Neural cell (in vitro differentiated cells): Measurements from ENCODE around the gene PGM5. TPM values are rescaled to one million over a fixed set of nuclear protein-coding genes. Genes with fewer than 3 reads are reported as not detected.

Source experiments
- H2AFZ ChIP-seq: fragments of 200-600, 300-800 bp; sonication (generic), shearing (Covaris generic); 2 replicates; pipeline ENCODE4 v1.6.0; 2014; ENCODE audit warnings: low read depth, mild to moderate bottlenecking, antibody characterized with exemption, low read length, moderate library complexity
- H3F3A ChIP-seq: fragments of 200-600 bp; shearing (Covaris generic); 2 replicates; pipeline ENCODE4 v1.6.1; 2016; ENCODE audit warnings: mild to moderate bottlenecking, moderate library complexity, mixed read lengths, antibody characterized with exemption, low read length; ENCODE audit not compliant: insufficient read depth, poor library complexity, severe bottlenecking
- H3K27ac ChIP-seq: fragments of 200-600, 300-800 bp; sonication (generic), shearing (Covaris generic); 2 replicates; pipeline ENCODE4 v1.5.1; 2014; ENCODE audit warnings: mild to moderate bottlenecking, low read length, moderate library complexity
- H3K27me3 ChIP-seq: fragments of 300-800, 200-600 bp; sonication (generic), shearing (Covaris generic); 2 replicates; pipeline ENCODE4 v1.6.0; 2014; ENCODE audit warnings: mild to moderate bottlenecking, low read depth, low read length, moderate library complexity; ENCODE audit not compliant: insufficient read depth
- H3K36me3 ChIP-seq: fragments of 300-800, 200-600 bp; sonication (generic), shearing (Covaris generic); 2 replicates; pipeline ENCODE4 v1.5.1; 2014; ENCODE audit warnings: mild to moderate bottlenecking, antibody characterized with exemption, low read length, moderate library complexity; ENCODE audit not compliant: insufficient read depth
- H3K4me2 ChIP-seq: fragments of 300-800, 200-600 bp; sonication (generic), shearing (Covaris generic); 2 replicates; pipeline ENCODE4 v1.6.0; 2014; ENCODE audit warnings: mild to moderate bottlenecking, low read length
- H3K4me3 ChIP-seq: fragments of 300-800, 200-600 bp; sonication (generic), shearing (Covaris generic); 2 replicates; pipeline ENCODE4 v1.5.1; 2014; ENCODE audit warnings: mild to moderate bottlenecking, low read length, moderate library complexity
- H3K79me2 ChIP-seq: fragments of 200-600 bp; shearing (Covaris generic); replicated peaks from 2 replicates; pipeline ENCODE4 v1.6.0; 2014; ENCODE audit warnings: mild to moderate bottlenecking, low read length, moderate library complexity; ENCODE audit not compliant: insufficient read depth
- H3K9ac ChIP-seq: fragments of 300-800, 200-600 bp; sonication (generic), shearing (Covaris generic); 2 replicates; pipeline ENCODE4 v1.6.1; 2016; ENCODE audit warnings: mild to moderate bottlenecking, low read length, mixed read lengths
- H3K9me2 ChIP-seq: fragments of 200-600 bp; shearing (Covaris generic); 2 replicates; pipeline ENCODE4 v1.6.1; 2016; ENCODE audit warnings: mild to moderate bottlenecking, low read length, mixed read lengths; ENCODE audit not compliant: insufficient read depth
- H3K9me3 ChIP-seq: fragments of 200-600, 300-800 bp; sonication (generic), shearing (Covaris generic); 2 replicates; pipeline ENCODE4 v1.6.1; 2016; ENCODE audit warnings: mild to moderate bottlenecking, mixed run types, low read length, moderate library complexity, mixed read lengths
- H4K20me1 ChIP-seq: fragments of 200-600 bp; shearing (Covaris generic); 2 replicates; pipeline ENCODE4 v1.6.1; 2016; ENCODE audit warnings: mild to moderate bottlenecking, mixed run types; ENCODE audit not compliant: insufficient read depth
- CTCF ChIP-seq: fragments of 450-650 bp; IDR thresholded peaks from 2 replicates; pipeline ENCODE4 v1.5.1; 2014; ENCODE audit warnings: antibody characterized with exemption, mild to moderate bottlenecking, moderate library complexity; ENCODE audit not compliant: poor library complexity, severe bottlenecking
- EP300 ChIP-seq: fragments of 450-650 bp; conservative IDR thresholded peaks from 2 replicates; pipeline ENCODE4 v1.6.1; 2014; ENCODE audit warnings: antibody characterized with exemption, mild to moderate bottlenecking, moderate library complexity; ENCODE audit not compliant: poor library complexity, severe bottlenecking
- EZH2 ChIP-seq: fragments of 200-600, 300-800 bp; shearing (Covaris generic), sonication (generic); IDR thresholded peaks from 2 replicates; pipeline ENCODE4 v1.6.1; 2014; ENCODE audit warnings: antibody characterized with exemption, low read length, borderline replicate concordance, mild to moderate bottlenecking; ENCODE audit not compliant: insufficient read depth, poor library complexity, severe bottlenecking
- MXI1 ChIP-seq: fragments of 450-650 bp; conservative IDR thresholded peaks from 2 replicates; pipeline ENCODE4 v1.6.1; 2014; ENCODE audit warnings: antibody characterized with exemption, mild to moderate bottlenecking; ENCODE audit not compliant: poor library complexity, severe bottlenecking
- POLR2AphosphoS5 ChIP-seq: IDR thresholded peaks from 2 replicates; pipeline ENCODE4 v1.6.1; 2012
- RAD21 ChIP-seq: fragments of 450-650 bp; conservative IDR thresholded peaks from 2 replicates; pipeline ENCODE4 v1.6.1; 2014; ENCODE audit warnings: antibody characterized with exemption, mild to moderate bottlenecking, moderate library complexity
- REST ChIP-seq: IDR thresholded peaks from 2 replicates; pipeline ENCODE4 v1.6.1; 2012; ENCODE audit warnings: borderline replicate concordance
- SMC3 ChIP-seq: fragments of 450-650 bp; conservative IDR thresholded peaks from 2 replicates; pipeline ENCODE4 v1.6.1; 2014; ENCODE audit warnings: antibody characterized with exemption, mild to moderate bottlenecking, moderate library complexity; ENCODE audit not compliant: poor library complexity
- TAF1 ChIP-seq: IDR thresholded peaks from 2 replicates; pipeline ENCODE4 v1.6.1; 2012; ENCODE audit warnings: low read depth
- polyA plus RNA-seq: library from polyadenylated mRNA; depleted of rRNA; stranded (reverse); fragments of >200 nt; gene quantifications from 2 replicates; pipeline ENCODE4 v1.2.3, GENCODE V29; 2014

The PGM5 gene
- polyA plus RNA-seq, 1 donor from 2014 or later, result not detected

DNA sequence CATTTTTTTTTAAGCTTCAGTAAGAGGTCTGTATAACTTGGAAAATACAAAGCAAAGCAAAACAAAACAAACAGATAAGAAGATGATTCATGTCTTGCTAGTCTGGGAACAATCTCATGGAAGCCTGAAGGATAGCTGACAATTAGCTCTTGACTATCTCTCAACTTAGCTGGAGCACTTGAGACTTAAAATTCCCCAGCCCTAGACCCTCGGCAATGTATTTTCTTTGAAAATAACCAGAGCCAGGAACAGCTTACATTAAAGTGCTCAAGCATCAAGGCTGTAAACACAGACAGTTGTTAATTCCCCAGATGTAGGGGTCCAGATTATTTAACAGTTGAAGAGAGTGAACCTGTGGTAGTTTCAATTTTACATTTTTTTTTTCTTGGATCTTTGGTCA is 101.4 kb downstream of the PGM5 start:
- Histone ChIP-seq H3K27me3 (no peaks in the 10 kb centered on the region), H3K9me3 (no peaks in the 10 kb centered on the region), H4K20me1 (no peaks in the 10 kb centered on the region), H3K9me2 (no peaks in the 10 kb centered on the region), H3K79me2 (no peaks in the 10 kb centered on the region), H3F3A (no peaks in the 10 kb centered on the region), H3K4me2 (no peak overlapping the region), H3K27ac (no peak overlapping the region), H3K4me3 (no peak overlapping the region), H2AFZ (no peak overlapping the region), H3K36me3 (no peaks in the 10 kb centered on the region), H3K9ac (no peak overlapping the region)
- TF ChIP-seq EP300, result no peak

DNA sequence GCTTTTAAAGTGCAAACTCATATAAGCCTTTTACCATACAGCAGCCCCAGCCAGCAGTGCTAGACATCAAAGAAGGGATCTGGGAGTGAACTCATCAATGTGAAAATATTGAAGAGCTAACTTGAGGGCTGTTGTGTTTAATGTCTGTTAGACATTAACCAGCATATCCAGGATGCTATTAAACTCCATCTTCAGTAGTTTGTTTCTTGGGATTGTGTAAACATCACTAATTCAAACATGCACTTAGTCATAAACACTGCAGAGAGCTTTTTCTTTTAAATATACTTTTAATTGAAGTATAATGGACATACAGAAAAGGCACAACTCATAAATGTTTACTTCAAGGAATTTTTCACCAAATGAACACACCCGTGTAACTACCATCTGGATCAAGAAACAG is 102.5 kb downstream of the PGM5 start:
- H3K27me3 ChIP-seq, result no peaks in the 10 kb centered on the region
- TF ChIP-seq RAD21 (no peak), EZH2 (no peak), SMC3 (no peak), POLR2AphosphoS5 (no peak), REST (no peak), TAF1 (no peak), CTCF (no peak)
- no peaks in the 10 kb centered on the region for H3K79me2 ChIP-seq
- H2AFZ ChIP-seq, result no peak overlapping the region
- H3K9me3 ChIP-seq, result no peaks in the 10 kb centered on the region
- no peak overlapping the region for H3K4me3 ChIP-seq
- H3K9me2 ChIP-seq, result no peaks in the 10 kb centered on the region
- H3F3A ChIP-seq, result no peaks in the 10 kb centered on the region
- H3K36me3 ChIP-seq, result no peaks in the 10 kb centered on the region
- no peaks in the 10 kb centered on the region for H4K20me1 ChIP-seq
- no peak overlapping the region for H3K9ac ChIP-seq
- no peak overlapping the region for H3K4me2 ChIP-seq
- no peak overlapping the region for H3K27ac ChIP-seq

DNA sequence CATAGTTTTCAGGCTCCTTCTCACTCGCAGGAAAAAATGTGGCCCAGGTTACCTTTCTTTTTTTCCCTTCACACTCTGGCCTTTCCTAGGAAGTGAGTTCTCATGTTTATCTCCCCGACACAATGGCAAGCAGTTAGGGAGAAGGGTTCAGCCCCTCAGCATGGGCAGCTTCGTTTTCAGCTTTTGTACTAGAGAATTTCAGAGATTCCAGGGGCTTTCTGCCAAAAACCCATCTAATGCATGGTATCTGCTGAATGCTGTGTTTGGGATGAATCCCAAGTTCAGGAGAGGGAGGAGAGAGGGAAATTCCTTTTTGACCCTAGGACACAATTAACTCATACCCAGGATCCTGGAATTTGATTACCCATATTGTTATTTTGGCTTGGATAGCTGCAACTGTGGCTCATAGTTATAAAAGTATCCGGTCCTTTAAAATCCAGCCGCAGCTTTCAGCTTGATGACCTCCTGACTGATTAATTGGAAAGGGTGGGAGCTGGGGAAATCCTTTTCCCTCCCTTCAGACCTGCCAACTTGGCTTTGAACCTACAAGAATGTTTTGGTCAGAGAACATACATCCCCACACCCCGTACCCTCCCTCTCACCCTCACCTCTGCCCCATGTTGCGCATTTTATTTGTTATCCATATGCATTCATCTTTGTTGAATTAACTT is 105.8 kb downstream of the PGM5 start:
- no peaks in the 10 kb centered on the region for H3K27me3 ChIP-seq
- H3K9ac ChIP-seq, result no peak overlapping the region
- H3K9me3 ChIP-seq, result no peaks in the 10 kb centered on the region
- TF ChIP-seq EP300 (no peak), TAF1 (no peak), POLR2AphosphoS5 (no peak), REST (no peak), EZH2 (no peak), SMC3 (no peak), CTCF (no peak), RAD21 (no peak), MXI1 (no peak)
- no peaks in the 10 kb centered on the region for H4K20me1 ChIP-seq
- H3K36me3 ChIP-seq, result no peaks in the 10 kb centered on the region
- no peaks in the 10 kb centered on the region for H3K9me2 ChIP-seq
- no peak overlapping the region for H3K27ac ChIP-seq
- no peaks in the 10 kb centered on the region for H3F3A ChIP-seq
- no peak overlapping the region for H3K4me2 ChIP-seq
- no peak overlapping the region for H3K4me3 ChIP-seq
- no peaks in the 10 kb centered on the region for H3K79me2 ChIP-seq
- H2AFZ ChIP-seq, result no peak overlapping the region
